Nephron progenitor cell (in vitro differentiated cells): ENCODE data around the gene PSMC1.

Experiments used
- DNase-seq: peaks from one replicate; pipeline ENCODE4 v3.0.0; 2021
- H3K27ac Mint-ChIP-seq: 2 replicates; pipeline ENCODE4 v1.8.0; 2021; ENCODE audit warnings: mild to moderate bottlenecking, moderate library complexity, mixed read lengths
- H3K27me3 Mint-ChIP-seq: 2 replicates; pipeline ENCODE4 v1.8.0; 2021; ENCODE audit warnings: mild to moderate bottlenecking, low read depth, mixed read lengths; ENCODE audit not compliant: poor library complexity
- H3K36me3 Mint-ChIP-seq: 2 replicates; pipeline ENCODE4 v1.8.0; 2021; ENCODE audit warnings: low read depth, mixed read lengths
- H3K4me1 Mint-ChIP-seq: 2 replicates; pipeline ENCODE4 v1.8.0; 2021; ENCODE audit warnings: mixed read lengths
- H3K4me3 Mint-ChIP-seq: 2 replicates; pipeline ENCODE4 v1.8.0; 2021; ENCODE audit warnings: mild to moderate bottlenecking, moderate library complexity, mixed read lengths
- H3K9me3 Mint-ChIP-seq: 2 replicates; pipeline ENCODE4 v1.8.0; 2021; ENCODE audit warnings: mild to moderate bottlenecking, moderate library complexity, mixed read lengths
- TF ChIP-seq, protein P1 (sequence below): fragments of 200-600 bp; sonication (generic); IDR thresholded peaks from 2 replicates; pipeline ENCODE4 v1.5.0; 2021; ENCODE audit warnings: antibody characterized with exemption

The PSMC1 gene

DNA sequence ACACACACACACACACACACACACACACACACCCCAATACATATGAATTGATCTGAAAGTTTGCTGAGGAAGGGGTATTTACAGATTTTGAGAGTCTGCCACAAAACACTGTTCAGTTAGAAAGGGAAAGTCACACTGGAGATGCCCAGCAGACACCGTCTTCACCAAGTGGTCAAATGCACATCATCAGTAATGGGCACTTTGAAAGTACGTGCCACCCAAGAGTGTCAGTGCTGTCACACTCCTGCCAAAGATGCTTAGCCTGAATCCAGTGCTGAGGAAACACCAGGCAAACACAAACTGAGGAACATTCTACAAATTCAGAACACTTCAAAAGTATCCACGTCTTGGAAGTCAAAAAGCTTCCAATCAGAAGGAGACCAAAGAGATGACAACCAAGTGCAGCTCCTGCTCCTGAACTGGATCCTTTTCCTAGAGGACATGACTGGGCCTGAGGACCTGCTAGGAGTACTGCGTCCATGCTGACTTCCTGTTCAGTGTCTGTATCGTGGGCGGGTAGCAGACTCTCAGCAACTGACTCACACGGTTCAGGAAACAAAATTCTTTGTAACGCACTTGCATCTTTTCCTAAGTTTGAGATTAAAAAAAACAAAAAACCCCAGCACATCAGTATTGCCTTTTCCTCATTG lies 18.6 kb downstream of the PSMC1 start:
- no peak for DNase-seq
- Mint-ChIP-seq H3K9me3 (no peaks in the 10 kb centered on the region), H3K27ac (peak overlapping the region; percentile 93), H3K4me1 (no peaks in the 10 kb centered on the region), H3K36me3 (peaks cover 52% of the 10 kb centered on the region), H3K4me3 (no peak overlapping the region), H3K27me3 (no peaks in the 10 kb centered on the region)
- TF ChIP-seq, protein P1, sequence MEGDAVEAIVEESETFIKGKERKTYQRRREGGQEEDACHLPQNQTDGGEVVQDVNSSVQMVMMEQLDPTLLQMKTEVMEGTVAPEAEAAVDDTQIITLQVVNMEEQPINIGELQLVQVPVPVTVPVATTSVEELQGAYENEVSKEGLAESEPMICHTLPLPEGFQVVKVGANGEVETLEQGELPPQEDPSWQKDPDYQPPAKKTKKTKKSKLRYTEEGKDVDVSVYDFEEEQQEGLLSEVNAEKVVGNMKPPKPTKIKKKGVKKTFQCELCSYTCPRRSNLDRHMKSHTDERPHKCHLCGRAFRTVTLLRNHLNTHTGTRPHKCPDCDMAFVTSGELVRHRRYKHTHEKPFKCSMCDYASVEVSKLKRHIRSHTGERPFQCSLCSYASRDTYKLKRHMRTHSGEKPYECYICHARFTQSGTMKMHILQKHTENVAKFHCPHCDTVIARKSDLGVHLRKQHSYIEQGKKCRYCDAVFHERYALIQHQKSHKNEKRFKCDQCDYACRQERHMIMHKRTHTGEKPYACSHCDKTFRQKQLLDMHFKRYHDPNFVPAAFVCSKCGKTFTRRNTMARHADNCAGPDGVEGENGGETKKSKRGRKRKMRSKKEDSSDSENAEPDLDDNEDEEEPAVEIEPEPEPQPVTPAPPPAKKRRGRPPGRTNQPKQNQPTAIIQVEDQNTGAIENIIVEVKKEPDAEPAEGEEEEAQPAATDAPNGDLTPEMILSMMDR = no peak

DNA sequence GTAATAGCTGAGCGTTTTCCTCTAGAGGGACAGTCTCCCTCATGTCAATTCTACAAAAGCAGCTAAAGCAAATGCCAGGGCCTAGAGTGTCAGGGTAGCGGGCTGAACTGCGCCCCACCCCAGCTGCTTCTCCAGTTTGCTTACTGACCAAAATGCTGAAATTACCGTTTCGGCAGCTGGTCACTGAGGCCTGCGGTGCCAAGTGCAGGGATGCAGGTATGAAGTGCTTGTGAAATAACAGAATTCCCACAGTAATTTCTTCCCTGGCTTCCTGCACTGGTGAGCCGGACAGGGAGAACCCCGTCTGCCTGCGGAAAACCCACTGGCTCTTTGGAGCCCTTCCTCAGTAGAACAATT lies 19.1 kb downstream of the PSMC1 start:
- Mint-ChIP-seq H3K36me3 (peaks cover 47% of the 10 kb centered on the region), H3K4me1 (no peaks in the 10 kb centered on the region), H3K27me3 (no peaks in the 10 kb centered on the region), H3K27ac (no peak overlapping the region), H3K4me3 (no peak overlapping the region), H3K9me3 (no peaks in the 10 kb centered on the region)
- DNase-seq = no peak
- TF ChIP-seq, protein P1 = no peak

DNA sequence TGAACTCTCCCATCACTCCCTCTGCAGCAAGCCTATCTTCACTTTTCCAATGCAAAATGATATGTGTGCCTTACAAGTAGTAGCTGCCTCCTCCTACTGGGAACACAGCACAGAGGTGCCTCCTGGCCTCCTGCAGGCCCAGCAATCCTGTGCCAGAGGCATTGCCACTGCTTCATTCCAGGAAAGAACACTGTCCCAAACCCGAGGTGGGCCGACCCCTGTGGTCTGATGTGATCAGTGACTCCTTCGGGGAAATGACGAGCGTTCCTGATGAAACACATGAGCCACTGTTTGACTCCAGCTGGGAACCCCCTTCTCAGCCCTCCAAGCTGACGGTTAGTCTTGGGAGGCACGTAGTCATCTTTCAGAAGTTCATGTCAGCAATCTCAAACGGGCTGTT lies 19.5 kb downstream of the PSMC1 start:
- no peaks in the 10 kb centered on the region for H3K27me3 Mint-ChIP-seq
- no peaks in the 10 kb centered on the region for H3K9me3 Mint-ChIP-seq
- TF ChIP-seq, protein P1 = no peak
- no peak for DNase-seq
- H3K4me3 Mint-ChIP-seq = no peak overlapping the region
- no peaks in the 10 kb centered on the region for H3K4me1 Mint-ChIP-seq
- peak overlapping the region; percentile 98 for H3K27ac Mint-ChIP-seq
- peaks cover 43% of the 10 kb centered on the region for H3K36me3 Mint-ChIP-seq

DNA sequence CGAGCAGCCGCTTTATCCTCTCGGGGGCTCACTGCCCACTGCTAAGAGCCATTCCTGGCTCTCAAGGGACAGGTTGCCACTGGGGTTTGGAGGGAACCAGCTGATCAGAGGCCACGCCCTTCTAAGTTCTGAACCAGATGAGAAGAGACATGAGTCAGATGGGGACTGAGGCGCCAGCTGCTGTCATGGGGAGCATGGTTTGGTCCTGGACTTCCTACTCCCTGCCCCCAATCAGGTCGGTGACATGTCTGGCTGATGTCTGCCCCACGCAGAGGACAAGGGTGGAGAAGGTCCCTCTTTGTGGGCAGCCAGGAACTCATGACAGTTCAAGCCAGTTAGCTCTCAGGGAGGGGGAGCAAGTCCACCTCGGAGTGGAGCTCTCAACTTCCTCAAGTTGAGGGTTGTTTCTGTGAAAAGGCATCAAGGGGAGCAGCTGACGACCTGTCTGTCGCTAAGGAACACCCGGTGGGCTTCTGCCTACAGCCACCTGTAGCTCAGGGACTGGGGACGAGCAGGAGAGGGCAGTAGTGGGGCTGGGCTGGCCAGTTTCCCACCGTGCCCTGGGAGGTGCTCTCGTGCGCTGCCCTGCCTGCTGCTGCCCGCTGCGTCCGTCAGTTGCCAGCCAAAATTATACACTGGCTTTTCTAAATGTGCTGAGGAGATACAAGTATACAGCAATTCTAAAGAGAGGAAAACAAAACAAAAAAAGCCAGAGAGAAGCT lies 20.5 kb downstream of the PSMC1 start:
- H3K4me3 Mint-ChIP-seq = no peak overlapping the region
- TF ChIP-seq, protein P1 = no peak
- H3K27me3 Mint-ChIP-seq = no peaks in the 10 kb centered on the region
- peak overlapping the region; percentile 64 for H3K27ac Mint-ChIP-seq
- H3K9me3 Mint-ChIP-seq = no peaks in the 10 kb centered on the region
- no peaks in the 10 kb centered on the region for H3K4me1 Mint-ChIP-seq
- DNase-seq = no peak
- peaks cover 35% of the 10 kb centered on the region for H3K36me3 Mint-ChIP-seq

DNA sequence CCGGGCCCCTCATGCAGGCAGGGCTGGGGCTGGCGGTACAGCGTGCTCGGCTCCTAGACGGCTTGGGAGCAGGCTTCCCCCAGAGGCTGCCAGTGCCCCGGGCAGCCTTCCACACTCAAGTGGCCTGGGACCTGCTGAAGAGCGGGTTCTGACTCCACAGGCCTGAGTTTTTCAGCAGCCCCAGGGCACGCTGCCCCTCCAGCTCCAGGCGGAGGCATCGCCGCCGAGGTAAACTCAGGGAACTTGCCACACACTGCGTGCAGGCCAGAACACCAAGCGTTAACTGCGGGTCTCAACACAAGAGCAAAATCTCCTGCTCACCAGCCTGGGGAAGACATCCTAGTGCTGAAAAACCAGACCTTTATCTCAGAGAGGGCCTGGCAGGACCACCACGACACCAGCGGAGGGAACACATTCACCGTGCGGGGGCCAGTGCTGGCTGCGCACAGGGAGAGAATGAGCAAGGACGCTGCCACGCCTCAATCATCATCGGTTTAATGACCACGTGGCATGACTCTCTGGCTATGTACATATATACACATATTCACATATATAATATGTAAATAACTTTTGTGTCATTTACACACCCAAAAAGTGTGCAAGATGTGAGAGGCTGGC lies 21.3 kb downstream of the PSMC1 start:
- Mint-ChIP-seq H3K27ac (no peak overlapping the region), H3K36me3 (peaks cover 31% of the 10 kb centered on the region), H3K4me1 (no peaks in the 10 kb centered on the region), H3K27me3 (no peaks in the 10 kb centered on the region), H3K4me3 (no peak overlapping the region), H3K9me3 (no peaks in the 10 kb centered on the region)
- TF ChIP-seq, protein P1 = no peak
- DNase-seq = no peak
